Measurements from ENCODE around the gene SHKBP1.

SHKBP1 gene

DNA sequence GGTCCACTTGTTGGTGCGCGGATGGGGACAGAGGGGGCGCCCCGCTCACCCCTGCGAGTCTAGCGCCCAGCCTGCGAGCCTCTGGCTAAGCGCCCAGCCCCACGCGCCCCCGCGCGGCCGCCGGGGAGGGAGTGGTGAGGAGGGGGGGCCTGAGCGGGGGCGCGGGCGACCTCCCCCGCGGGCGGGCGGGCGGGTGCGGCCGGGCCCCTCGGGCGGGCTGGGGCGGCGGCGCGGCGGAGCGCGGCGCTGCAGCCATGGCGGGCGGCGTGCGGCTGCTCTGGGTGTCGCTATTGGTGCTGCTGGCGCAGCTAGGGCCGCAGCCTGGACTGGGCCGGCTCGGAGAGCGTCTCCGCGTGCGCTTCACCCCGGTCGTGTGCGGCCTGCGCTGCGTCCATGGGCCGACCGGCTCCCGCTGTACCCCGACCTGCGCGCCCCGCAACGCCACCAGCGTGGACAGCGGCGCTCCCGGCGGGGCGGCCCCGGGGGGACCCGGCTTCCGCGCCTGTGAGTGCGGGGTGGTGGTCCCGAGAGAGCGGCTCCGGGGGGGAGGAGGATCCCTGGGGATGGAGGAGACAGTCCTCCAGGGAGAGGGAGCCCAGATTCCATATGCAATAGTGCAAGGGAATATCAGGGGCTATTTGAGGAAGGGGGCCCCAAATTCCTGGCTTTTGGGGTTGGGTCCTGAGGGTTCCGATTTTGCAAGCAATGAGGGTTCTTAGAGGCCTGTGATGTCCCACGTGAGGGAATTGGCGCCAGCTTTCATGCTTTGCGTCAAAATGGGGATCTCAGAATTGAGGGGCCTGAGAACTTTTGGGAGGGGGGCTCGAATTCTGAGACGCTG is 24.7 kb downstream of the SHKBP1 start, which contains the start of gene LTBP4:
Gene LTBP4 (plus strand): TSS at position 236 of the 841 bp plus-strand sequence. CDS start 19 bp downstream, at position 255.
- DNase-seq = no peak

DNA sequence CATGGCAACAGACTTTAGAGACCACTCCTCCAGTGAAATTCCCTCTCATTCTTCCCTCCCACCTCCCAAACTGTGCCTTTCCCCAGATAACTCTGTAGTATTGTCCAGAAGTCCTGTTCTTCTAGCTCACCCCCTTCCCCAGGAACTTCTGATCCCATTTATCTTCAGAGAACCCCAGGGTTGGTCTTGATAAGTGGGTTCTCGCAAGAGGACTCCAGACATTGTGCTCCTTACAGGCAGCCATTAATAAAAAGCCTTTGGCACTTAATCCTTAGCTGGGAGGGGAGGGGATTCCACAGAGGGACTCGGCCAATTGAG is 26.4 kb downstream of the SHKBP1 start:
- no peak for DNase-seq

DNA sequence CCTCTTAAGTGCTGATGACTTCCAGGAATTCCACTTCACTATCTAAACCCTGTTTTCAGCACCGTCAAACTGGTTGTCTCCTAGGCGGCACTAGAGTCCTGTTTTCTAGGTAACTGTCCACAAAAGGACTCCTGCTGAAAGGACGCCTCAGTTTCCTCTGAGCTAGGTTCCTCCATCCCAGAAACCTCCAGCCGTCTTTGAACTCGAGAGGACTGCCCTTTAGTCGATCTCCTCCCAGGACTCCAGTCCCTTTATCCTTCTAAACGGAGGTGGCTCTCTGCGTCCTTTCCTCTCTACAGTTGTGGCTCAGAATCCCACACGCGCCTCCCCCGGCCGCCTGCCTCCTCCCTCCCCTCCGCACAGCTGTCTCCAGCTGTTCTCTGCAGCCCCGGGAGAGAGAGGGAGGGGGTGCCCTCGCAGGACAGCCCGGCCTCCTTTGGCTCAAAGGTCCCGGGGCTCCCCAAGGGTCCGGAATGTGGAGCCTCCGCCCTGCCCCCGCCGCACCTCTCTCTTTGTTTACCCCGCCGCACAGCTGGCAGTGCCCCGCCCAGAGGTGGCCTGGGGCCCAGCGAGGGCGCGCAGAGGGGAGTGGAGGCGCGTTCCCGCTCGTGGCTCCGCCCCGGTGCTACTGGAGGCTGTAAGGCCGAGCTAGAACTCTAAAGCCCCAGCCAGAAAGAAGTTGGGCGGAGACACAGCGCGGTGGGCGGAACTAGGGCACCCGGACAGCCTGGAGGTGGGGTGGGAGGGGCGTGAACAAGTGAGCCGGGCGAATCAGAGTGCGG is 26.9 kb downstream of the SHKBP1 start:
- peak; percentile 96 for DNase-seq

- no peak for DNase-seq
These were observed 27.5 kb downstream of the SHKBP1 start for GRCh38 chr19:40604171-40604646.

GRCh38 chr19:40604647-40605215 is 28.1 kb downstream of the SHKBP1 start:
- no peak for DNase-seq

DNA sequence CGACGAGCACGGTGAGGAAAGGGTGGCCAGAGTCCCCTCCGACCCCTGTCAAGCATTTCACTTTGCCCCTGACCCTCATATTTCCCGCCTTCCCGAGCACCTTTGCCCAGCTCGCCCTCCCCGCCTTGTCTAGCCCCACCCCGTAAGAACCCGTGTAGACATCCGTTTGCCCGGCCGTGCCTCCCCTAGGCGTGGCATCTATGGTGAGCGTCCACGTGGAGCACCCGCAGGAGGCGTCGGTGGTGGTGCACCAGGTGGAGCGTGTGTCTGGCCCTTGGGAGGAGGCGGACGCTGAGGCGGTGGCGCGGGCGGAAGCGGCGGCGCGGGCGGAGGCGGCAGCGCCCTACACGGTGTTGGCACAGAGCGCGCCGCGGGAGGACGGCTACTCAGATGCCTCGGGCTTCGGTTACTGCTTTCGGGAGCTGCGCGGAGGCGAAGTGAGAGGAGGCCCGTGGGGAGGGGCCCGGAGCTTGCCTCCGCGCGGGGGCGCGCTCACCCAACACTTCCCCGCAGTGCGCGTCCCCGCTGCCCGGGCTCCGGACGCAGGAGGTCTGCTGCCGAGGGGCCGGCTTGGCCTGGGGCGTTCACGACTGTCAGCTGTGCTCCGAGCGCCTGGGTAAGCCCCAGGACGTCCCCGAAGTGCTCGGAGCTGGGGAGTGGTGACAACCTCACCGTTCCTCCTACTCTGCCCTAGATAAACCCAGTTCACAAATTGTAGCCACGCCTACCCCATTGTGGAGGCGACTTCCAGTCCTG is 28.7 kb downstream of the SHKBP1 start:
- DNase-seq = no peak

DNA sequence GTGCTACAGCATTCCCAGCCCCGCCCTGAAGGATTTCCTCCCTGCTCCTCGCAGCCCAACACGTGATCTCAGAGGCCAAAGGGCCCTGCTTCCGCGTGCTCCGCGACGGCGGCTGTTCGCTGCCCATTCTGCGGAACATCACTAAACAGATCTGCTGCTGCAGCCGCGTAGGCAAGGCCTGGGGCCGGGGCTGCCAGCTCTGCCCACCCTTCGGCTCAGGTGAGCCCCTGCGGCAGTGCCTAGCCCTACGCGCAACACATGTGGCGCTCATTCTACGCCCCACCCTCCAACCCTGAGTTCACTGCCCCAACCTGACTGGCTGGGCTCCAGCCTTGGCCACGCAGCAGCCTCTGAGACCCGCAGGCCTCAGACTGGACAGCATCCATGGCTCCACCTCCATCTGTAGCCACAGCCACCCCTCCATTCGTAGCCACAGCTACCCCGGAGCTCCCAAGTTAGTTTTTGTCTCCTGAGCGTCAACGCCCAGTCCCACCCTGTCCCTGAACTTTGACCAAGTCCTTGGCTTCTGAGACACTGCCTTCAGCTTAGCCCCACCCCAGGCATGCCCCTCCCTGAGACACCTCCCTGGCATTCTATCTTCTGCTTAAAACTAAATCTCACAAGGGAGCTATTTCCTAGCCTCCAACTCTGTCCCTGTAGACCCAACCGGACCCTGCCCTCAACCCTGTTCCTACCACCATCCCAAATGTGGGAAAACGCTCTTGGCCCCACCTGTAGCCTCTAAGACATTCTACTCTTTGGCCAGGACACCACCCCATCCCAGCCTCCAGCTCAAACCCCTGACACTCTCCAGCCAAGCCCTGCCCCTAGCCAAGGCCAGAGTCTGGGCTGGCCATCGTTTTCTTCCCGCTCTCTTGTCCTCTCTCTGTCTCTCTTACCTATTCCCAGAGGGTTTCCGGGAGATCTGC is 30.9 kb downstream of the SHKBP1 start:
- DNase-seq = no peak

DNA sequence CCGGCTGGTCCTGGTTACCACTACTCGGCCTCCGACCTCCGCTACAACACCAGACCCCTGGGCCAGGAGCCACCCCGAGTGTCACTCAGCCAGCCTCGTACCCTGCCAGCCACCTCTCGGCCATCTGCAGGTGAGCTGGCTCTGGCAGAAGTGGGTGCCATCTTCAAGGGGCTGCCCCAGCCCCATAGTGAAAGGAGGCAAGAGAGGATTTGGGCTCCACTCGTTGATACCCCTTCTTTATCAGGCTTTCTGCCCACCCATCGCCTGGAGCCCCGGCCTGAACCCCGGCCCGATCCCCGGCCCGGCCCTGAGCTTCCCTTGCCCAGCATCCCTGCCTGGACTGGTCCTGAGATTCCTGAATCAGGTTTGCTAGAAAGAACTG is 31.6 kb downstream of the SHKBP1 start:
- DNase-seq = no peak

- no peak for DNase-seq
These were observed 32.3 kb downstream of the SHKBP1 start for GRCh38 chr19:40608957-40609356.

DNA sequence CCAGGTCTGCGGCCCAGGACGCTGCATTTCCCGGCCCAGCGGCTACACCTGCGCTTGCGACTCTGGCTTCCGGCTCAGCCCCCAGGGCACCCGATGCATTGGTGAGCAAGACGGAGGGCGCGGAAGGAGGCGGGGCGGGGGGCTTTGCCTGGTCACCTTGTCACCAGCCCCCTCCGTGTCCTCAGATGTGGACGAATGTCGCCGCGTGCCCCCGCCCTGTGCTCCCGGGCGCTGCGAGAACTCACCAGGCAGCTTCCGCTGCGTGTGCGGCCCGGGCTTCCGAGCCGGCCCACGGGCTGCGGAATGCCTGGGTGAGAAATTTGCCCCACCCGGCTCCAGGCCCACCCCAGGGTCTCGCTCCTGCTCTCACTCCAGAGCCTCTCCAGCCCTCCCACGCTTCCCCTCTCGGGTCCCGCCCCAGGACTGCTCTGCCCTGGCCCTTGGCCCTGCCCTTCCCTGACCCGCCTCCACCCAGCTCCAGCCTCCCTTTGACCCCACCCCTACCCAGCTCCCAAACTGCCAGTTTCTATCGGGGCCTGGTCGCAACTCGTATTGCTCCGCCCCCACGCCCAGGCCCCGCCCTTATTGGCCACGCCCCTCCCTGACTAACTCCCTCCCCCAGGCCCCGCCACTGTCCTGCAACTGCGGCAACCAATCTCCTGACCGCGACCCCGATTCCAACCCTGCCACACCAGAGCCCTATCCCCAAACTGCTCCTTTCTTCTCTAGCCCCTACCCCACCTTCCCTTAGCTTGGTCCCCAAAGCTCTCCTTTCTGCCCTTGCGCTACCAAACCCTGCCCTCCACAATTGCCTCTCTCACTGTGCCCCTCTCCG is 33.1 kb downstream of the SHKBP1 start:
- no peak for DNase-seq

- no peak for DNase-seq
These were observed 33.9 kb downstream of the SHKBP1 start for GRCh38 chr19:40610396-40611064.

DNA sequence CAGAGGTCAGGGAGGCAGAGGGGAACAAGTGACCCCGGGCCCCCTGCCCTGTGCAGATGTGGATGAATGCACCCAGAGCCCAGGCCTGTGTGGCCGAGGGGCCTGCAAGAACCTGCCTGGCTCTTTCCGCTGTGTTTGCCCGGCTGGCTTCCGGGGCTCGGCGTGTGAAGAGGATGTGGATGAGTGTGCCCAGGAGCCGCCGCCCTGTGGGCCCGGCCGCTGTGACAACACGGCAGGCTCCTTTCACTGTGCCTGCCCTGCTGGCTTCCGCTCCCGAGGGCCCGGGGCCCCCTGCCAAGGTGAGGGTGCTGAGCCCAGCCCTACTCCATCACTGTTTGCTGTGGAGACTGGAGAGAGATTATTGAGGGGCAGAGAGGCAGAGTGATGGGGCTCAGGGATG is 34.4 kb downstream of the SHKBP1 start:
- no peak for DNase-seq

DNA sequence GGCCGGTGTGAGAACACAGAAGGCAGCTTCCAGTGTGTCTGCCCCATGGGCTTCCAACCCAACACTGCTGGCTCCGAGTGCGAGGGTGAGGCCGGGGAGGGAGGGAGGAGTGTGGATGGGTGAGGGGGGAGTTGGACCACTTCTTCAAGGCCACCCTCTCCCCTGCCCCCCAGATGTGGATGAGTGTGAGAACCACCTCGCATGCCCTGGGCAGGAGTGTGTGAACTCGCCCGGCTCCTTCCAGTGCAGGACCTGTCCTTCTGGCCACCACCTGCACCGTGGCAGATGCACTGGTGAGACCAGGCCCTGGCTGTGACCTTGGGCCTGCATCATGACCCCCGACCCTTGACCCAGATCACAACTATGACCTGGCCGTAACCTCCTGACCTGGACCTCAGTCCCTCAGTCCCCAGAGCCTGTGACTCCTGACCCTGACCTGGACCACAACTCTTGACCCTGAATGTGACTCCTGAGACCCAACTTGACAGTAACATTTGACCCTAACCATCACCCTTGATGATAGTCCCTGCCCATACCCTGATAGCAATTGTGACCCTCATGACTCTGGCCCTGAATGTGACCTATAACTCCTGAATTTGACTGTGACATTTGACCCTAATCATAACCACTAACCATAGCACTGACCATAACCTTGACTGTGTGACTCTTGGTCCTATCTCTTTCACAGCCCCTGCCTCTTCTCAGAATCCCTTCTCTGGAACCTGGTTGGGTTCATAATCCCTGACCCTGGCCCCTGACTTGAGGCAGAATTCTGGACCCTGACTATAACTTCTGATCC is 35.4 kb downstream of the SHKBP1 start:
- no peak for DNase-seq

- DNase-seq = no peak
These were observed 36.4 kb downstream of the SHKBP1 start for GRCh38 chr19:40612831-40613689.

DNA sequence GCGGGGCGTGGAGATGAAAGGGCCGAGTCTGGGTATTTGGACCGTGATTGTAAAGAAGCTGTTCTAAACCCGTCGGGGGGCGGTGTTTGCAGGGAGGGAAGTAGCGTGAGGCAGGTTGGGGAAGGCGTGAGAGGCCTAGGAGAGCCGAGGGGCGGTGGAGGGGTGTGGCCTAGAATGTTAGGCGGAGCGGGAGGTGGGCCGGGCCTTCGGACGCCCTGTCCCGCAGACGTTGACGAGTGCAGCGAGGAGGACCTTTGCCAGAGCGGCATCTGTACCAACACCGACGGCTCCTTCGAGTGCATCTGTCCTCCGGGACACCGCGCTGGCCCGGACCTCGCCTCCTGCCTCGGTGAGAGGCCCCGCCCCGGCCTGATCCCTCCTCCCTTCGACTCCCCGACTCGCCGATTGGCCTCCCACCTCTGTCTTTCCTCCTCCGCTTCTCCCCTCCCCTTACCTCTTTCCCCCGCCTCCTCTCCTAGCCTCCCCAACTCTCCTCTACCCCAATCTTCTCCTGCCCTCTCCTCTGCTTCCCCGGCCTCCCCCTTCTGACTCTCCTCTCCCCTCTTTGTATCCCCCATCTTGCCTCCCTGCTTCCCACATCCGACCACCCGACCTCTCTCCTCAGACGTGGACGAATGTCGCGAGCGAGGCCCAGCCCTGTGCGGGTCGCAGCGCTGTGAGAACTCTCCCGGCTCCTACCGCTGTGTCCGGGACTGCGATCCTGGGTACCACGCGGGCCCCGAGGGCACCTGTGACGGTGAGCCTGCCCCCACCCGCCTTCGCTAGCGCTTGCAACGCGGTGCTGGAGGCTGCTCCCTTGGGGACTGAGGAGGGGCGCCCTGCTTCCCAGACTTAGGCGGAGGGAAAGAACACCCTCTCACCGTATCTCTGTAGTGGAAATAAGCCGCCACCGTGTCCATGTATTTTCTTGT is 37.3 kb downstream of the SHKBP1 start:
- peak; percentile 74 for DNase-seq

DNA sequence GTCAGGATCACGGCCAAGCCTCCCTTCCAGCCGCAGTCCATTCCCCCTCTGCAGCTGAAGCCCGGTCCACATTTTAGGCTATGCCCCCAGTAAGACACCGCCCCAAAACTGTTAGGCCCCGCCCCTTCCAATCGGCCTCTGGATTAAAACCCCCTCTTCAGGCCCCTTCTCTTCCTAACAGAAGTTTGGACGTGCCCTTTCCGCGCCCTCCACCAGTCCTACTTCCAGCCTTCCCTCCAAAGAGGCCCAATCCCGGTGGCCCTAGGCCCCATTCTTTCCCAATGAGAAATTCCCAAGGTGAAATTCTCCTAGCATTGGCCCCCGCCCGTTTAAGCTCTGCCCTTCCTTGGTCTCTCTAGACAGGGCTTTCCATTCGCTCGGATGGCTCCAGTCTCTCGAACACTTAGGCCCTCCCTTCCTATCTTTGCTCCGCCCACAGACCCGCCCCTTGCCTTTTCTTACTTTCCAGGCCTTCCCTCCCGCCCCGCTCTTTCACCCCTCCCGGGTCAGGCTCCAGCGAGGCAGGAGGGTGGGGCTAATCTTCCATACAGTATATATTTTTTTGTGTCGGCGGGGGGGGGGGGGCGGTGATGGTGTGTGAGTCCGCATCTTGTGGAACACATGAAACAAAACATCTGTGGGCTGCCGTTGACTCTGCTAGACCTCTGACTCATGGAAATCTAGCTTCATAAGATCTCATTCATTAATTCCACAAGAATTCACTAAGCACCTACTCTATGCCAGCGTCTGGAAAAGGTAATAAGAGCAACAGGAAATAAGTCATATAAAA is 38.1 kb downstream of the SHKBP1 start:
- peak; percentile 69 for DNase-seq

Measured in NCI-H187 treated with DMSO at 0.1 percent for 48 hours (cell line).